ENCODE data around the gene MYL5. TPM values are rescaled to one million over a fixed set of nuclear protein-coding genes. Genes with fewer than 3 reads are reported as not detected.

Gene MYL5, protein sequence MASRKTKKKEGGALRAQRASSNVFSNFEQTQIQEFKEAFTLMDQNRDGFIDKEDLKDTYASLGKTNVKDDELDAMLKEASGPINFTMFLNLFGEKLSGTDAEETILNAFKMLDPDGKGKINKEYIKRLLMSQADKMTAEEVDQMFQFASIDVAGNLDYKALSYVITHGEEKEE
- 8.9 to 15.1 TPM (median 12.3 TPM) in 5 replicates for total RNA-seq (2022; extraction: Qiagen RNA extraction)

DNA sequence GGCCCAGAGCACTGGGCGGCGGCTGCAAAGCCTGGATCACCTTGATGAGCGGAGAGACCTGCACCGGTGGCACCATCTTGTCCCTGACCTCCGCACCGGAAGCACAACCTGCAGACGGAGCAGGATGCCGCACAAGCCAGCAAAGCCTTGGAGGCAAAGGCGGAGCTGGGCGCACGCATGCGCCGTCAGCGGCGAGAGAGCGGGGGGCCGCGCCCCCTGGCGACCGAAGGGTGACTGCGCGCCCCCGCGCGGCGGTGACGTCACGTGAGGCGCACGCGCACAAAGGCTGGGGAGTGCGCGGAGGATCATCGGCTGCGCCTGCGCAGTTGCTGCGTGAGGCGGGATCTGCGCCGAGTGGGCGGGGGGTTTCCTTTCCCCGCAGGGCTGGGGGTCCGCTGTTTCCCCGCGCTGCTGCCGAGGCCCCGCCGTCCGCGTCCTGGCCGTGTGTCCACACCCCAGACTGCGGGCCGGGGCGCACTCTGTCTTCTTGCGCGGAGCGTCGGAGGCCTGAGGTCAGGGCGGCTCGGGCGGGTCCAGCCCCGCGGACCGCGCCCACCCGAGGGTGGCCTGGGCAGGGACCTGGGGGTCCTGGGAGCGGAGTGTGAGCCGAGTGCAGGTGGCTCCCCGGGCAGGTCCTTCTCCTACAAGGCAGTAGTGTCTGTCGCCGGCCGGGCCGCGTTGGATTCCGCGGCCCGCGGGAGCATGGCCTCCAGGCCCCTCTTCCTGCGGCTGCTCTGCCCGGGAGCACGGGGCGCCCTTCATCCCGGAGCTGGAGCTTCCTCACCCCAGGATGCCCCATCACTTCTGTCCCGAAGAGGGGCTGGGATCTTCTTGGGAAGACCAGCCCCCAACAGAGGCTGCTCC lies at the start of gene MYL5, which contains the start of gene ATP5ME:
TSS of gene MYL5 (plus strand) at position 371 of the 864 bp plus-strand sequence. CDS start 3,485 bp downstream, outside the sequence.
TSS of gene ATP5ME (minus strand) at position 105 of the 864 bp plus-strand sequence. CDS start at position 76, 29 bp downstream.

DNA sequence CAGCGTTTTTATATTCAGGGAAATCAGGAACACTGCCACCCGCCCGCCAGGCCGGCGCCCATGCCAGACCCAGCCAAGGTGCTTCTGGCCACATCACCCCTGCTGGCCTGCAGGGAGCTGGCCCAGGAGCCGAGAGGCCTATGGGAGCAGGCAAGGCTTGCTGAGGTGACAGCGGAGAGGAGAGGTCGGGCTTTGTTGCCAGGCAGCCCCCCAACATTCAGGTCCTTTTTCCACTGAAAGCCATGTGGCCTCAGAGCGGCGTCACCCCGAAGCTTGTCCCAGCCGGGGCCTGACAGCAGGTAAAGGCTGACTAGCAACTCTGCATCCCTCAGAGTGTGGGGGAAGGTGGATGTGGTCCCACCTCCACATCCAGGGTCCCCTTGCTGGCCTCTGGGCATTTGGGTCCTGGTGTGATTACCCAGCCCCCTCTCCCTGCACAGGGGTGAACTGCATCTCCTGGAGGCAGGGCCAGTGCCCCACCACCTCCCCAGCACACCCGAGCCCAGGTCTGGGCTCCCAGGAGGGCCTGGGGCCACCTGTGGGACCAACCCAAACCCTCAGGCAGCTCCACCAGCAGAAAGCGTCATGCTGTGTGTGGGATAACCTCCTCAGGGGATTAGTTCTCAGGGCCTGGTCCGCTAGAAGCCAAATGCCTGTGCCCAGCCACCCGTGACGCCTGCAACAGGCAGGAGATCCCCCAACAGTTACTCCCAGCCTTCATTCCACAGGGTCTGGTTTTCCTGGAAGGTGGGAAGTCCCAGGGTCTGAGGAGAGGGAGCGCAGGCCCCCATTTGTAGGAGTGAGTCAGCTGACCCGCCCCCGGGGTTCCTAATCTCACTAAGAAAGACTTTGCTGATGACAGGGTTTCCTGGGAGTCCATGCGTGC lies 49.4 kb upstream of the MYL5 start, which contains the start of gene PDE6B:
TSS of gene PDE6B (plus strand) at position 869 of the 886 bp plus-strand sequence. CDS start 54 bp downstream, outside the sequence.

GRCh38 chr4:688854-689681 lies 14.7 kb downstream of the MYL5 start, which contains the start of gene SLC49A3:
SLC49A3 (minus strand) TSS chr4:689151; CDS start chr4:689127, 24 bp downstream.

GRCh38 chr4:705278-706082 lies 31.1 kb downstream of the MYL5 start, which contains the start of gene PCGF3:
PCGF3 (plus strand) TSS chr4:705832; CDS start chr4:733681, 27,849 bp downstream.

Other genes starting within 250 kb of the MYL5 start
- 11.0 to 16.2 TPM (median 13.1 TPM) in 5 replicates for gene ZNF721, start 175.4 kb upstream of the MYL5 start, total RNA-seq (2022; extraction: Qiagen RNA extraction)
- 20.6 to 26.9 TPM (median 26.6 TPM) in 5 replicates for gene PIGG, start 175.3 kb upstream of the MYL5 start, total RNA-seq (2022; extraction: Qiagen RNA extraction)
- gene TMEM271, start 98.2 kb upstream of the MYL5 start, total RNA-seq (2022; extraction: Qiagen RNA extraction) = not detected in 5 replicates
- 0.22 TPM in 1 of 5 replicates, not detected in the others for gene PDE6B, start 49.0 kb upstream of the MYL5 start, total RNA-seq (2022; extraction: Qiagen RNA extraction)
- gene ATP5ME, start 266 bp upstream of the MYL5 start, total RNA-seq (2022; extraction: Qiagen RNA extraction) = 366 to 467 TPM (median 379 TPM) in 5 replicates
- gene SLC49A3, start 14.6 kb downstream of the MYL5 start, total RNA-seq (2022; extraction: Qiagen RNA extraction) = 0.07 to 0.31 TPM (median 0.20 TPM) in 5 replicates
- 16.1 to 22.4 TPM (median 19.1 TPM) in 5 replicates for gene PCGF3, start 31.3 kb downstream of the MYL5 start, total RNA-seq (2022; extraction: Qiagen RNA extraction)
- 0.28 to 0.79 TPM (median 0.64 TPM) in 5 replicates for gene CPLX1, start 151.6 kb downstream of the MYL5 start, total RNA-seq (2022; extraction: Qiagen RNA extraction)

Data from A549 treated with Mapracorat at 1 μM for 4 hours (cell line).